HUDEP-2 (cell line): ENCODE results near the gene HEMK1.
A peak's percentile ranks its signal among the peaks of the same experiment; 100 is the strongest.

Experiments
- DNase-seq, 76 experiments: peaks; one replicate each; lab custom pipeline; 2025; ENCODE audit not compliant: unreplicated experiment in 76 of 76; lab: John Stamatoyannopoulos, UW

Gene HEMK1

DNA sequence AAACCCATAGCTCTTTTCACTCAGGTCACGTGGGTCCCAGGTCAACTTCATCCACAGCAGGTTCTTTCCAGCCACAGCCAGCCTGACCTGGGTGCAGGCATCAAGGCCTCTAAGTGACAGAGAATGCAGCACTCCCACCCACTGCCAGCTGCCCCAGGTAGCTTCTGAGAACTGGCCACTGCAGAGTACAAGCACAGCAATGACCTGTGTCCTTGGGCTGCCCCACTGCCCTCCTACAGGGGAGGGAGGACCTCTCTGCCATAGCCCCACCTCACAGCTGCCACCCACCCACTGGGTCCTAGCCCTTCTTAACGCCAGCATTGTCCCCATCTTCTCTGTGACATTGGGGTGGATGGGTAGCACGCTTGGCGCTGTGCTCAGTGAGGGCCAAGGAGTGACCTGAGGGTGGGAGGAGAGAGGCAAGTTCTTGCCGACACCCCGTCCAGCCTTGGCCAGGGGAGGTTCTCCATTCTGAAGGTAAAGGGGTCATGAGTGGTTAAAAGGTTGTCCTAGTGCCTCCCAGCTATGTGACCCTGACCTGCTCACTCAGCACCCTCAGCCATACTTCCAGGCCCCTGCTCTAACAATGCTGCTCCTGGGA lies 29.9 kb downstream of the HEMK1 start:
- DNase-seq, result peak in 1 of 76 experiments; percentile 19

DNA sequence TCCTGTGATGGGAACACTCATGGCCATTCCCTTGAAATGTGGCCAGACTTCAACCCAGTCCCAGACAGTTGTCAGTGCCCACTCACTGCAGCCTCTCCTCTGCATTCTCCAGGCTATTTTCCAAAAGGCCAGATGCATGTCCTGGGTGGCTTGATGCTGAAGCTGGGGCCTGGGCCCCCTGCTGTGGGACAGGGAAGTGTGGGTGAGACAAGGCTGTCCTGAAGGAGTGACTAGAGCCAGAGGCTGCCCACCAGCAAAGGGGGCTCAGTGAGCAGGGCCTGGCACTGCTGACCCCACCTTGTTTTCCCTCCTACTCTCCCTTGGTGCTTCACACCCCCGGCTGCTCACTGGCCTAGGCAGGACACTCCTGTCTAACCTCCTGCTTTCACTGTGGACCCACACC lies 30.4 kb downstream of the HEMK1 start:
- DNase-seq, result peak in 1 of 76 experiments; percentile 50

DNA sequence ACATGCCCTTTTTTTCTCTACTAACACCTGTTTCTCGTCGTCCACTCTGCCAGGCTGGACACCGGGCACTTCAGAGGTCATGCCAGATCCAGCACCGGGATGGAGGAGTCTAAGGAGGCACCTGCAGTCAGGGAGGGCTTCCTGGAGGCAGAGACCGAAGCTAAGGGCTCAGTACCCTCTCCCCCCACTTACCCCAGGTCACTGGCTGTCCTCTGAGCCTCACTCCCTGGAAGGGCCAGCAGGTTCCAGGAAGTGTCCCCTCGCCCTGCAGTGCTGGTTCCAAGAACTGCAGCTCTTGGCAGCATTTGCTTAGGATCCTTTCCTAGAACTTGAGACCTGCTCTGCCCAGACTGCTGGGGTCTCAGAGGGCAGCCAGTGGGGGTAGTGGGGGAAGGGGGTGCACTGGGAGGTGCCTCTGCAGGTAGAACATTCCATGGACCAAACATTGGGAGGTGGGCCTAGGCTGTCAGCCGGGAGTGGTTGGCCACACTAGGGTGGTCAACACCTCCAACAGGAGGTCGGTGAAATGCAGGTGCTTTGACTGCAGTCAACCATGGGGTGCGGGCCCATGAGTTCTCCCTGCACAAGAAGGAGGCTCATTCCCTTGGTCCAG lies 30.9 kb downstream of the HEMK1 start:
- peak in 63 of 76 experiments; percentile 12 to 80 (median 51) for DNase-seq

DNA sequence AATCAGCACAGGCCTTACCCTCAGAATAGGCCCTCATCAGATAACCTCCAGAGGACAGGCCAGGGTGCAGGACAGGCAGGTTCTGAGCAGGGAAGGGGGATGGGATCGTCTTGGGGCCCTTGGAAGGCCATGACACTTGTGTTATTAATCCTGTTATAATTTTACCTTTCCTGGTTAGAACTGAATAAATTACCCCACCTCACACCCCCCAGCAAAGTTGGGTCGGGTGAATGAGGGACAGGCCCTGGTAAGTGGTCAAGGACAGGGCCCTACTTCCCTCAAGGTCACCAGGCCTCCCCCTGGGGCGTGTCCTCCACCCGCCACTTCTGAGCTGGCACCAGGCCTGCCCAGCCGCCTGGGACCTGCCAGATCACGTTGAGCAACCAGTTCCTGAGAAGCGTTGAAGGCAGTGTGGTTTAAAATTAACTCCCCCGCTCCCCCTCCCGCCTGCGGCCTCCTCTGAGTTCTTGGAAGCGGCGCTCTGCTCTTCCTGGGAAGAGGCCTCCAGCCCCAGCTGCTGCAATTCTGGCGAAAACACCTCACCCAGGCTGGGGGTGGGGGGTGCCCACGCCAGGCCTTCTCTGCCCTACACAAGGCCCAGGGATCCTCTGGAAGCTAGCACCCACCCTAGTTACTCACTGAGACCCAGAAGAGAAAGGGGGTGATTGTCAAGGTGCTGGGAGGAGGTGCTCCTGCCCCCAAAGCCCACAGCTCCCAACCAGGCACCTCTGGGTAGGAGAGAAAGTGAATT lies 31.7 kb downstream of the HEMK1 start:
- DNase-seq, result peak in 75 of 76 experiments; percentile 71 to 99 (median 96)

DNA sequence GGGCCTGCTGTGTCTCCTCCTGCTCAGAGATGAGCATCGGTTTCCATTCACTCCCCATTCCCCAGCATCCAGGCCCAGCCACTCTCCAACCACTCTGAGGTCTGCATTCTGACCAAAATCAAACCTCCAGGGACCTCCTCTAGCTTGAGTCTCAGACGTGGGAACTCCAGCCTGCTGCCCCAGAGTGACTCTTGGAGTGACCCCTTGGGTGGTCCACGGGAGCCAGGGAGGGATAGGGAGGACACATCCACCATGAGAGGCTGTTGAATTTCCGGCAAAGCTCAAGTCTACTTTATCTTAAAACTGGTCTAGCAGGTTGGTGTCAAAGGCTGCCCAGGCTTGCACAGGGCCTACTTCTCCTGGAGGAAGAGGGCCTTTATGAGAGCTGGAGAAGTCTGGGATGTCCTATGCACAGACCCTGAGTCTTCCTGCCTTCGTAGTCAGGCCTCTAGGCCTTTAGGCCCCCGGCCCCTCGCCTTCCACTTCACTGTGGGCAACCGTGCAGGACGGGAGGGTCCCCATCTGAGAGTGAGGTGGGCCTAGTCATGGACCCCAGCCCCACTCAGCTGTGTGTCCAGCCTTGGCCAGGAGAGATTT lies 33.4 kb downstream of the HEMK1 start:
- DNase-seq, result peak in 2 of 76 experiments; percentile 44 to 58

DNA sequence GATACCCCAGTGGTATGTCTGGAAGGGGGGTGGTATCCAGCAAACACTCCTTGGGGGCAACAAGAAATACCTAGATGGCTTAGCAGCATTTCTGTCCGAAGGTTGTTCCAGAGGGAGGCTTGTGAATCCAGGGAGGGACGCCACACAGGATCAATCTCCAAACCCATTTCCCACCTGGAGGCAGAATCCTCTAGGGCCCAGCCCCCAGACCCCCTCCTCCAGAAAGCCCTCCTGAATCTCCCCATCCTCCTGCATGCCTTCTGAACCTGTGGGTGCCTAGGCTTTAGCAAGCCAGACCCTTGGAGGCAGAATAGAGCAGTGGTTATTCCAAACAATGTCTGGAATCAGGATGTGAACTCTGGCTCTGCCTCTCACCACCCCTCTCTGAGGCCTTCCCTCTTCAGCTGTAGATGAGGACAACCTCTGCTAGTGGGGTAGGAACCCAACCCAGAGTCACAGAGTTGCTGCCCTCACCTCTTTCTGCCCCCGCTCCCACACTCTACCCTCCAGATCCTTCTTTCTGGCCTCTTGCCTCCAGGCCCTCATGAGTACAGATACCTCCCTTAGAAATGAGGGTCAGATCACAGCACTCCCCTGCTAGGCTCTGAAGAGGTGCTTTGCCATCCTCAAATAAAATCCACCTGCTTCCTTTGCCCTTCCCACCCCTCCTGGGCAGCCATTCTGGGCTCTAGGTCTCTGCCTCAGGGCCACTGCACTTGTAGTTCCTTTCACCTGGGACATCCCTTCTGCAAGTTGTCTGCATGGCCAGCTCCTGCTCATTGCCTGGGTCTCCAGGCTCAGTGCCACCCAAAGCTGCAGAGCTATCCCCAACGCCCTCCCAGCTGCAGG lies 34.2 kb downstream of the HEMK1 start:
- DNase-seq, result peak in 4 of 76 experiments; percentile 25 to 57 (median 50)

DNA sequence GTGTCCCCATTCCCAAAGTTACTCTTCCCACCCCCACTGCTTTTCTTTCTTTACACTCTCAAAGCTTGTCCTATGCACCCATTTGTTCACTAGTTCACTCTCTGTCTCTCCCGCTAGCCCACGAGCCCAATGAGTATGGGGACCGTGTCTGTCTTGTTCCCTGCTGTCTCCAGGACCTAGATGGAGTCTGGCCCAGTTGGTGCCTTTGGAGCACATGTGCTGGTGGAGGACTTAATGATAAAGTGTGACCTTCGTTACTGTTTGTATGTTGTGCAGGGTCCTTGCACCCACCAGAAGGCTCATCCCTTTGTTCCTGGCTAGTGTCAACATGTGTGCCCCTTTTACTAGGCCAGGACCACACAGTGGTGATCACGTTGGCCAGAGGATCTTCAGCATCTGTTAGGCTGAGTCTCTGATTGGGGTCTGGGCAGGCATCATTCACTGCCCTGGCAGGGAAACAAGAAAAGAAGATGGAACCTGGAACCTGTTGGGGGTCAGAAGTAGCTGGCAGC lies 34.8 kb downstream of the HEMK1 start:
- DNase-seq, result peak in 7 of 76 experiments; percentile 28 to 61 (median 51)

DNA sequence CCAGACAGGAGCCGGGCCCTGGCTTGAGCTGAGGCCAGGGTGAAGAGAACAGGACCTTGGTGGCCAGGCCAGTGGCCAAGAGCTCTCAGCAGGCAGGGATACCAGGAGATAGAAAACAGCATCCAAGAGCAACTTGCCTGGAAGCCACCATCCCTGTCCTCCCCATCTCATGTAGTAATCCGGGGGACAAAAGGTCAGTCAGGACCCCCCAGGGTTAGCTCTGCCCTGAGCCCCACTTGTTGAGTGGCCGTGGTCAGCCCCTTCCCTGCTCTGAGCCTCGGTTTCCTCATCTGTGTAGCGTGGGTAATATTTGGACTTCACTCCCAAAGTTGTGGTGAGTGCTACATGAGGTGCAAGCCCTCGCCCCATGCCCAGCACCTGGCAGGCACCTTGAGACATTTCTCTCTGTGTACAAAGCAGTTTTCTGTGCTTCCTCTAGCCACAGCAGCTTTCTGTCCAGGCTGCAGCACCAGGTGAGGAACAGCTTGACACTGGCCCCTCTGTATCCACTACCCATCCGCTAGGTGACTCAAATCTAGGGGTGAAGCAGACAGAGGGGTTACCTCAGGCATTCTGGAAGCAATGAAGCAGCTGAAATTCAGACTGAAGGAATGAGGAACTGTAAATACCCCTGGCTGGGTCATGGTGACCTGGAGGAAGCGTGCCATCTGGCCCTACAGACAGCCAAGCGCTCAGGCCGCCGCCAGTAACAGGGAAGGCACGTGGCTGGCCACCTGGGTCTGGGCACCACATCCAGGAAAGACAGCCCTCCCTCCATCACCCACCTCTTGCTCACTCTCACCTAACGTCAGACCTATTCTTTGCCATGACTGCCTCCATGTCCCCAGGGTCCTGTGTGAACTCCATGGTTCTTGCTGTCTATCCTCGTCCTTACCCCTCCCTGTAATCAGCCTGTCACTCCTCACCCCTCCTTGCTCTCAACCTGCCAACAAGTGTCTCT lies 35.6 kb downstream of the HEMK1 start:
- DNase-seq, result peak in 6 of 76 experiments; percentile 16 to 59 (median 48)

DNA sequence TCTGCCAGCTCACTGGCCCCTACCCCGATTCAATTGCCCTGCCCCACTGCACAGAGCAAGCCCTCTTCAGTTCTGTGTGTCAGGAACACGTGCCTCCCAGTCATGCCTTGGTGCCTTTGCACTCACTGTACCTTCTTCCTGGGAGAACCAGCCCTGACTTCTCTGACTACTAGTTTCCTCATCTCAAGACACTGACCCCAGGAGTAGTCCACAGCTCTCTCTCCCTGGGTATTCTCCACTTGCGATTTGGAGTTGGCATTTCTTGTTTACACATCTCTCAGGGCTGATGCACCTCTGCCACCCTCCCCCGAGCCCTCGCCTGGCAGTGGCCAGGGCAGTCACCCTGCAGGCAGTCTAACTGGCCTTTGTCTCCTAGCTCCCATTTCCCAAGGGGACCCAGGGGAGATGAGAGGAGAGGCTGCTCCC lies 36.6 kb downstream of the HEMK1 start:
- peak in 9 of 76 experiments; percentile 20 to 60 (median 31) for DNase-seq

DNA sequence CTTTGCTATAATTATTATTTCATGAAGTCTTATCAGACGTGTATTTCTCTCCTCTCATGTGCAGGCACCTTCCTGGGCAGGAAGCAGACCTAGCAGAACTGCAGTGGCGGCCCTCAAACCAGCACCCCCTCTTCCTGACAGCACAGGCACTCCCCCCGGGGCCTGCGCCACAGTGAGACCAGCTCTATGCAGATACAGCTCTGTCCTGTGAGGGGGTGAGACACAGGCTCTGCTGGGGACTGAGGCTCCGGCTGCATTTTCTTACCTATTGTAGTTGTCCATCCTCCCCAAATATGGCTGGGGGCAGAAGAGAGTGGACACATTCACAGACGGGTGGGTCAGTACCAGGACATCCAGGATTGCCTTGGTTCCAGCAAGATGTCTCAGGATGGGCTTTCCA lies 37.3 kb downstream of the HEMK1 start:
- DNase-seq, result peak in 1 of 76 experiments; percentile 15

DNA sequence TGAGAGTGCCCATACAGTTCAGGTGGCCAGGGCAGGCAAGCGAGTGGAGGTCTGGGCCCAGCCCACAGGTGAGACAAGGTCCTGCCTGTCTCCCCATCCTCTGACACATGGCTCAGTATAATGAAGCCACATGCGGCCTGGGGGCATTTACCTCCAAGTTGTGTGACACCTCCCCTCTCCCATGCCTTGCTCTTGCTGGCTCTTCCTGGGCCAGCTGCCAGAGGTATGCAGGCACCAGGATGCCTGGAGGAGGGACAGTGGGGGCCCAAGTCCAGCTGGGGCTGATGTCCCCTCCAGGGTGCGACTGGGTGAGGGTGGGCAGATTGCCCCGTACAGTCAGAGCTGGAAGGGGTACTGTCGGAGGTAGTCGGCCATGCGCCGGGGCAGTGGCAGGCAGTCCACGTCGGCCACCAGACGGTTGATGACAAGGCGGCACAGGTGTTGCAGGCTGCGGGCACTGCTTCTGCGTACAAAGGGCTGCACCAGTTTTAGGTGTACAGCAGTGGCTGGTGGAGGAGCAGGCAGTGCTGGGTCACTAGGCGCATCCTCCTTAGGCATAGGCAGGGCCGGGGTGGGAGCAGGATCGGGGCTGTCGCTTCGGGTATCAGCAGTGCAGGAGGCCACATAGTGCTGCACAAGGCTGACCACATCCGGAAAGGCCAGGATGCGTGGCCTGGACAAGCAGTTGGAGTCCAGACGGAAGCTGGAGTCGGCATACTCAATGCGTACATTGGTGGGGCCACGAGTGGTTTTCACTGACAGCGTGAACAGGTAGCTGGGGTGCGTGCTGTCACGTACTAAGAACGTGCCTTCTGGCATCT lies 38.2 kb downstream of the HEMK1 start:
- peak in 1 of 76 experiments; percentile 32 for DNase-seq

DNA sequence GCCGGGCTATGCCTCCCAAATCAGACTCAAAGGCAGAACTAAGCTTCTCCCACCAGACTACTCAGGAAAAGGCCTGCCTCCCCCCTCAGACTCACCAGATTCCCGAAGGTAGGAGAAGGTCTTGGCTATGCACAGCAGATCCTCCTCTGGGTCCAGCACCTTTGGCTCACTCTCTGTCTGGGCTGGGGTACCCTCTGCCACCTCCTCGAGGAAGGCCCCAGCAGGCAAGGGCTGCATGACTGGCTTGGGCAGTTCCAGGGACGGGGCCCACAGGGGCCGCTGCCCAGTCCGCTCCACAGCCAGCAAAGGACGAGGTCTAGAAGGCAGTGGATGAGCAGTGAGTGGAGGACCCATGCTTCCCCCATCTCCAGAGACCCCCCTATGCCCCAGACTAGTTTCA lies 39.0 kb downstream of the HEMK1 start:
- DNase-seq, result no peak

DNA sequence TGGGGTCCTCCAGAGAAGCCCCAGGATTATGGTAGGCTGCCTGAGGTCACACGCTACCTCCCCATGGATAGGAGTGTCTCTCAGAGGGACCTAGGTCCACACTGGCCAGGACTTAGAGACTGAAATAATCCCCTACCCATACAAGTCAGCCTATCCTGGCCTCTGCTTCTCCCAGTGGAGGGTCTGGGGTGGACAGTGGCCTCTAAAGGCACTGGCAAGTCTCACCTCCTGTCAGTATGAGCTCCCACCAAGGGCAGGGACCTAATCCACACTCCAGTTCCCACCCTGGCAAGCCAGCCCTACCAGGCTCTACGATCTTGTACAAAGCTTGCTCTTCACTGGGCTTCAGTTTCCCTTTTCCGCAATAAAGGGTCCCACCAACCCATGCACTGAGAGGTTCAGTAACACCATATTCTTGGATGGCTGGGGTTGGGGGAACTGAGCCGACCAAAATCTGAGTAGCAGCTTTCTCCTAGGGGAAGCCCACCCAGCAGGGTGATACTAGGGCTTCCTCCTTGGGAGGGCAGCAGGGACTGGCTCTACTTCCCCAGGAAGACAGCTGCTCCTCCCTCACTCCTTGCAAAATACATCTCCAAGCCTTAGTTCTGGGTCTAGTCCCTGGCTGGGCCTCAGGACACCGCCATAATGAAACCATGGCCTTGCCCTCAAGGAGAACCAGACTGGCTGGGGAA lies 39.9 kb downstream of the HEMK1 start:
- DNase-seq, result peak in 2 of 76 experiments; percentile 23 to 26

DNA sequence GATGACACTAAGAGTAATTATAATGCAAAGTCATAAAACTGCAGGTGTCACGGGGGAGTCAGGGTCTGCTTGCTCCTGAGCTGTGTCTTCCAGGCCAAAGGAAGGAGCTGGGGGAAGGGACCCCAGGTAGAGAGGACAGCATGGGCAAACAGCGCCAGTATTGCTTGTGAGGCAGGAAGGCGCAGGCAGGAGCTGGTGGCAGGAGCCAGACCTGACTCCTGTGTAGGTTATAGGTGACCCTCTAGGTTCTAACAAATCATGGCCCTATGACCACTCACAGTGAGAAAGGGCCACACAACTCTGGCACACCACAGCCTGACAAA lies 40.4 kb downstream of the HEMK1 start:
- DNase-seq, result peak in 3 of 76 experiments; percentile 12 to 33 (median 17)

DNA sequence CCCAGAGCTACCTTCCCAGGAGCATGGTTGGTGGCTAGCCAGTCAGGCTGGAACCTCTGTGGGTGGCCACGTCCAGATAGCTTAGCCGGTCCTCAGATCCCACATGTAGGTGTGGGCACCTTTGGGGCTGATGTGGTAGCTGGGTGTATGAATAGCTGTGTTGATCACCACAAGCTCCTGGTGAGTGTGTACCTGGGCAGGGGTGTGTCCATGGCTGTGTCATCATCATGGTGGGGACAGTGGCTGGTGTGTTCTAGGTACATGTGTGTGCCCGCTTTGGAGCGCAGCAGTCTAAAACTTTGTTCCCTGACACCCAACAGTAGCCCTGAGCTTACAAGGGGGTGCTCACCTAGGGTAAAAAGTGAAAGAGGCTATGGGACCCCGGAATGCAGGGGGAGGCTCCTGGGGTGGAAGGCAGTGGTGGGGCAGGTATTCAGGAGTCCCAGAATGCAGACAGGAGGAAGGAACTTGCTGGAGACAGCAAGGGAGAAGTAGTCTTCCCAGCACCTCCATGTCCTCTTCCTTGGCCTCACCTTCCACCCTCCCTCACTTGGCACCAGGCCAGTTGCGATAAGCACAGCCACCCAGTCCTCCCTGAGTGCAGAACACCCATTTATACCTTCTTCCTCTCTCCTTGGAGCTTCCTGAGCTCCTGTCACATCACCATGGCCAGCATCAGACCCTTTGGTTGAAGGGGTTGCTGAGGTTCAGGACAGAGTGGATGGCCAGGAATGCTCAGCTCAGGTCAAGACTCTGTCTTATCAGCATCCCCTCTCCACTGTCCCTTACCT lies 41.1 kb downstream of the HEMK1 start:
- peak in 71 of 76 experiments; percentile 23 to 81 (median 65) for DNase-seq

DNA sequence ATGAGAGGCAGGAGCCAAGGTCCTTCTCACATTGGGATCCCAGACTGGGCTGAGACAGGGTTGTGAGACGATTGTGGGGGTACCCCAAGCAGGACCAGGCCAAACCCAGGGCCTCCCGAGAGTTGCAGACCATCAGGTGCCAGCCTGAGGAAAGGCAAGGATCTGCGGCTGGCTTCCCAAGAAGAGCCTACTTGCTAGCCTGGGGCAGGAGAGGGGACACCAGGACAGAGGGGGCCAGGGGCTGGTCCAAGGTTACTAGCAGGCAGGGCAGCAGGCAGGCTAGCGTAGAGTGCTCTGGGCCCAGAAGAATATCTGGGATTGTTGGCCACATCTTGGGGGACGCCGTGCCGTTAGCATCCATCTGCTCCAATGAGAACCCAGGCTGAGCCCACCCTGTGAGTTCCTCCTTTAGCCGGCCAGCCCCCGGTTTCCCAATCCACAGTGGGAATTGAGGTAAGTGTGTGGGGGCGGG lies 41.7 kb downstream of the HEMK1 start:
- DNase-seq, result no peak
